T-helper 17 cell (primary cell): ENCODE measurements around the gene INTS6L. TPM values are rescaled to one million over a fixed set of nuclear protein-coding genes. Genes with fewer than 3 reads are reported as not detected.

Source experiments
- ATAC-seq: fragments of 150-1000 bp; cut with Tn5 transposase; 2 replicates; pipeline ENCODE4 v1.10.0; 2021; ENCODE audit warnings: mild to moderate bottlenecking, moderate library complexity
- DNase-seq, 3 donors: peaks; one replicate each; pipeline versions ENCODE4 v3.0.0 to v3.0.0-alpha.2; 2020 to 2021
- H3K9me3 ChIP-seq: one replicate; pipeline ENCODE4 v1.7.0; 2013; ENCODE audit warnings: low read length, mild to moderate bottlenecking; ENCODE audit not compliant: control insufficient read depth, poor library complexity, severe bottlenecking
- H3K27ac Mint-ChIP-seq: one replicate; pipeline ENCODE4 v1.8.0; 2022; ENCODE audit warnings: mild to moderate bottlenecking, moderate library complexity, mixed read lengths
- H3K27me3 Mint-ChIP-seq: one replicate; pipeline ENCODE4 v1.8.0; 2022; ENCODE audit warnings: mixed read lengths
- H3K36me3 Mint-ChIP-seq: one replicate; pipeline ENCODE4 v1.8.0; 2022; ENCODE audit warnings: low read depth, mixed read lengths
- H3K4me1 Mint-ChIP-seq: one replicate; pipeline ENCODE4 v1.8.0; 2022; ENCODE audit warnings: mild to moderate bottlenecking, mixed read lengths
- H3K4me3 Mint-ChIP-seq: one replicate; pipeline ENCODE4 v1.8.0; 2022; ENCODE audit warnings: mild to moderate bottlenecking, moderate library complexity, mixed read lengths
- total RNA-seq, 4 donors: library from RNA in 2 of 4; stranded (reverse) in 2 of 4; gene quantifications; one replicate each; pipeline ENCODE4 v1.2.3 and lab custom pipeline; 2022 to 2026

The INTS6L gene
- total RNA-seq, 2 donors from 2014 or later, result 20.2 to 29.8 TPM

DNA sequence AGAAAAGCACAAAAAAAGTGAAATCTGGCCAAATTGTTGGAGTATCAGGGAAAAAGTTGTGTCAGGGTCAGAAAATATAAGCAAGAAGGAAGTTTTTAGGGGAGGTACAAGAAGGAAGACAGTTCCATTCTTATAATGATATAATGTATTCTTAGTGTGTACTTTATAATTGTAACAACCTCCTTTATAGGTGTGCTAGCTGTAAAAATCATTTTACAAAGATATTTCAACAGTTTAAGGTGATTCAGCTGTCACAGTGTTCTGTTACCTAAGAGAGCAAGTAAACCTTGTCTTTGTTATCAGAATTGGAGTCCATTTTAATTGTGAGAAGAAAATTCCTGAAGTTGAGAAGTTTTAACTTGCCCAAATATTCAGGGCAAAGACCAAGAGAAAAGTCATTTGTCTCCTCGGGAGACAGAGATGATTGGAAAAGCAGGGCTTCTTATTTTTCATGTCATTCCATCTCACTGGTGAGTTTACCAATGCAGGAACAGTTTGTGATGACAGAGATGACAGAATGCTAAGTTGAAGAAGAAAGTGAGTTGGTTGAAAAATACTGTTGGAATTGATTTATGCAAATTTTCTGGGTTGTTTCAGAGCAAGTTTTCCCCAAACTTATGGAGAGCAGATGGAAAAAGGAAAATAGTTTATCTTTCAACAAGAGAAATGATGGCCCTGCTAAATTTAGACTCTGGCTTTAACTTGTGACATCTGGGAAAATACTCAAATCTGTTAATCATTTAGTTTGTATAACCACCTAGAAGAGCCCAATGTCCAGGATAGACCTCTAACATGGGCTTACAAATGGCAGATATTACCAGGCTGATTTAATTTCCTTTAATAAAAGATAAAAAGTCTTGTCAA lies 14.8 kb downstream of the INTS6L start:
- Mint-ChIP-seq H3K4me3 (no peak overlapping the region), H3K27me3 (no peaks in the 10 kb centered on the region), H3K4me1 (peaks cover 20% of the 10 kb centered on the region), H3K27ac (peak overlapping the region; percentile 53), H3K36me3 (peaks cover 4% of the 10 kb centered on the region)
- ATAC-seq, result no peak
- no peak for DNase-seq
- H3K9me3 ChIP-seq, result no peaks in the 10 kb centered on the region

GRCh38 chrX:135536877-135537276 lies 16.4 kb downstream of the INTS6L start:
- no peak overlapping the region for H3K27ac Mint-ChIP-seq
- H3K4me3 Mint-ChIP-seq, result peak overlapping the region; percentile 41
- H3K9me3 ChIP-seq, result no peaks in the 10 kb centered on the region
- no peaks in the 10 kb centered on the region for H3K27me3 Mint-ChIP-seq
- H3K4me1 Mint-ChIP-seq, result peaks cover 12% of the 10 kb centered on the region
- ATAC-seq (peak; percentile 57), DNase-seq (no peak)
- no peaks in the 10 kb centered on the region for H3K36me3 Mint-ChIP-seq

DNA sequence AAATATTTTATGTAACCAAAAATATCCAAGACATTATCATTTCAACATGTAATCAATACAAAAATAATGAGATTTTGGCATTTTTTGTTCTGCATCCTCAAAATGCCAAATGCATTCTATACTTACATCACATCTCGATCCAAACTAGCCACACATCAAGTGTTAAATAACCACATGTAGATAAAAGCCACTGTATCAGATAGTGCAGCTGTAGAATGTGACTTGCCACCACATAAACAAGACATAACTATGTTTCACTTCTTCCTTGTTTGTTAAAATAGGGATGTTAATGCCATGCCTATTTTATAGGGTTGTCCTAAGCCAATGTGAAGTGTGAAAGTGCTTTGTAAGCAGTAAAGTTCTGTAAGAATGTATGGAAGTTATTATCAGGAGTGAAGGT lies 20.9 kb downstream of the INTS6L start:
- ATAC-seq, result no peak
- no peaks in the 10 kb centered on the region for H3K27me3 Mint-ChIP-seq
- DNase-seq, result no peak
- peaks cover 2% of the 10 kb centered on the region for H3K36me3 Mint-ChIP-seq
- H3K27ac Mint-ChIP-seq, result no peak overlapping the region
- H3K4me1 Mint-ChIP-seq, result peaks cover 27% of the 10 kb centered on the region
- no peaks in the 10 kb centered on the region for H3K9me3 ChIP-seq
- no peak overlapping the region for H3K4me3 Mint-ChIP-seq

GRCh38 chrX:135543172-135543571 lies 22.7 kb downstream of the INTS6L start:
- no peak for DNase-seq
- H3K9me3 ChIP-seq, result no peaks in the 10 kb centered on the region
- no peak for ATAC-seq
- H3K27me3 Mint-ChIP-seq, result no peaks in the 10 kb centered on the region
- H3K4me3 Mint-ChIP-seq, result no peak overlapping the region
- H3K4me1 Mint-ChIP-seq, result peaks cover 21% of the 10 kb centered on the region
- peaks cover 4% of the 10 kb centered on the region for H3K36me3 Mint-ChIP-seq
- H3K27ac Mint-ChIP-seq, result peak overlapping the region; percentile 54

DNA sequence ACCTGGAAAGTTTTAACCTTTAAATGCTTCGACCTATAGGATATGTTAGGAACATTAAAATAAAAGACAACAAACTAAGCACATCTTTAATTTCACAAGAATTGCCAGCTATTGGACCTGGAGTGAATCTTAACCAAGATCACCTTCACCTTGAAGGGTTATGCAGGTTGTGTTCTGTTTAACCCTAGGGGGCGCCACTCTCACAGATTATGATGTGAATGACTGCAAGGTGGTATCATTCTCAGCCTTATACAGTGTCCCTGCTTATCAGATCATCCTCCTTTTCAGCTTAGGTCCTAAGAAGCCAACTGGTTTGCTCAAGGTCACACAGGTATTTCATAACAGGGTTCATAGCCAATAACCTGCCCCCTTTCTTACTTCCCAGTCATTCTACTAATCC lies 23.5 kb downstream of the INTS6L start:
- H3K36me3 Mint-ChIP-seq, result peaks cover 4% of the 10 kb centered on the region
- no peaks in the 10 kb centered on the region for H3K9me3 ChIP-seq
- peaks cover 21% of the 10 kb centered on the region for H3K4me1 Mint-ChIP-seq
- DNase-seq (no peak), ATAC-seq (peak; percentile 57)
- no peaks in the 10 kb centered on the region for H3K27me3 Mint-ChIP-seq
- no peak overlapping the region for H3K27ac Mint-ChIP-seq
- H3K4me3 Mint-ChIP-seq, result no peak overlapping the region

DNA sequence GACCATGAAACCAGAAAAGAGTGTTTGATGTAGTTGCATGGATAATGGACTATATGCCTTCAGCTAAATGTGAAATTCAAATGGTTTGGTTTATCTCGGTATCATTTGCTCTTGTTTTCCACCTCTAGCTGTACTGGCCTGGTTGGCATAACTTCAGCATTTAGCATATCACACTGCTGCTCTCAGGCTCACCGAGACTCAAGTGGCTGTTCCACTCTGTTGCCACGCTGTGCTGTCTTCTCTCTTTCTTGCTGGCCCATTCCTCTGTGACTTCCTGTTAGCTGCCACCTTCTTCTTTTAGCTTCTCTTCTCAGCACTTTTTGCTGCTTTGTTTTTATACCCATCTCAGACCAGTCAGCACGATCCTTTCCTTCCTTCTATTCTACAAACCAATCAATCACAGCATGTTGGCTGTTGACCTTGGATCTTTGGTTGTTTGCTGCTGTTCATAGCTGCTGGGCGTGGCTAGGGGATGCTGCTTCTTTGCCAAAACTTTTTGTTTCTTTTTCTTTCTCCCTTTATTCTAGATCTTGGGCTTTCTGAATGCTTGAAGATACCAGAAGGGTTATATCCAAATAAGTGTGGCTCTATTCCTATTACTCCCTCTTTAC lies 24.0 kb downstream of the INTS6L start:
- no peak for DNase-seq

GRCh38 chrX:135547767-135548166 lies 27.3 kb downstream of the INTS6L start:
- H3K4me1 Mint-ChIP-seq, result peaks cover 17% of the 10 kb centered on the region
- H3K27ac Mint-ChIP-seq, result no peak overlapping the region
- H3K27me3 Mint-ChIP-seq, result no peaks in the 10 kb centered on the region
- H3K9me3 ChIP-seq, result no peaks in the 10 kb centered on the region
- no peak for ATAC-seq
- H3K36me3 Mint-ChIP-seq, result peaks cover 4% of the 10 kb centered on the region
- DNase-seq, result no peak
- H3K4me3 Mint-ChIP-seq, result no peak overlapping the region

More for the DNA sequence above, 24.0 kb downstream of the INTS6L start:
- peak; percentile 40 for ATAC-seq
- H3K27me3 Mint-ChIP-seq, result no peaks in the 10 kb centered on the region
- H3K36me3 Mint-ChIP-seq, result peaks cover 4% of the 10 kb centered on the region
- H3K27ac Mint-ChIP-seq, result no peak overlapping the region
- H3K4me3 Mint-ChIP-seq, result peak overlapping the region; percentile 64
- H3K9me3 ChIP-seq, result no peaks in the 10 kb centered on the region
- H3K4me1 Mint-ChIP-seq, result peaks cover 18% of the 10 kb centered on the region

DNA sequence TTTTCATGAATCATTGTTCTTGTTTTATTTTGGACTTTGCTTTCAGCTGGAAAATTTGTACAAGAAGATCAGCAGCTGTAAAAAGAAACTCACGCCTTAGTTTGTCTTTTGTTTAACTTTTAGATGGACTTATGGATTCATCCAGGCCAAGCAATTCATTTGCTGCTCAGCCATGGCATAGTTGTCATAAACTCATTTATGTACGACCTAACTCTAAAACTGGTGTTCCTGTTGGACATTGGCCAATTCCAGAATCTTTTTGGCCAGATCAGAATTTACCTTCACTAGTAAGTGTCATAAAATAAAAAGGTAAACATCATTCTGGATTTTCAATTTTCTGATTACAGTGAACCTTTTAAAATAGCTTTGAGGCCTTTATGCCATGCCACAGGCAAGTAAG lies 29.1 kb downstream of the INTS6L start:
- Mint-ChIP-seq H3K27me3 (no peaks in the 10 kb centered on the region), H3K4me1 (peaks cover 8% of the 10 kb centered on the region), H3K36me3 (peaks cover 3% of the 10 kb centered on the region), H3K4me3 (no peak overlapping the region), H3K27ac (no peak overlapping the region)
- no peak for DNase-seq
- no peak for ATAC-seq
- H3K9me3 ChIP-seq, result no peaks in the 10 kb centered on the region

DNA sequence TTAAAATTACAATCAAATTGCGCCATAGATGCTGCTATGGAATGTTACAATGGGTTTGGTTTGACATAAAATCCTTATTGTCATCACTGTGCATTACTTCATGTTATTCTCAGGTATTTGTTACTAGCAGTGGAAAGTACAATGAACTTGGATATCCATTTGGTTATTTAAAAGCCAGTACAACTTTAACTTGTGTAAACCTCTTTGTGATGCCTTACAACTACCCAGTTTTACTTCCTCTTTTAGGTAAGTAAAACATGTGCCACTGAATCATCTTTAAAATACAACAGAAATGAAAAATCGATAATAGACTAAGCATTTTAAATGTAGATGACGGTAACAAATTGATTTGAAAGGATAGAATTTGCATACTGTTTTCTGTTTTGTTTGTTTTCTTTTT lies 35.6 kb downstream of the INTS6L start:
- no peaks in the 10 kb centered on the region for H3K9me3 ChIP-seq
- ATAC-seq, result no peak
- Mint-ChIP-seq H3K4me3 (no peak overlapping the region), H3K4me1 (peaks cover 4% of the 10 kb centered on the region), H3K36me3 (peaks cover 4% of the 10 kb centered on the region), H3K27me3 (no peaks in the 10 kb centered on the region), H3K27ac (no peak overlapping the region)
- no peak for DNase-seq

GRCh38 chrX:135557344-135557743 lies 36.9 kb downstream of the INTS6L start:
- Mint-ChIP-seq H3K4me1 (peaks cover 4% of the 10 kb centered on the region), H3K27ac (no peak overlapping the region), H3K36me3 (peaks cover 6% of the 10 kb centered on the region), H3K27me3 (no peaks in the 10 kb centered on the region), H3K4me3 (no peak overlapping the region)
- H3K9me3 ChIP-seq, result no peaks in the 10 kb centered on the region
- ATAC-seq, result no peak
- DNase-seq, result no peak

DNA sequence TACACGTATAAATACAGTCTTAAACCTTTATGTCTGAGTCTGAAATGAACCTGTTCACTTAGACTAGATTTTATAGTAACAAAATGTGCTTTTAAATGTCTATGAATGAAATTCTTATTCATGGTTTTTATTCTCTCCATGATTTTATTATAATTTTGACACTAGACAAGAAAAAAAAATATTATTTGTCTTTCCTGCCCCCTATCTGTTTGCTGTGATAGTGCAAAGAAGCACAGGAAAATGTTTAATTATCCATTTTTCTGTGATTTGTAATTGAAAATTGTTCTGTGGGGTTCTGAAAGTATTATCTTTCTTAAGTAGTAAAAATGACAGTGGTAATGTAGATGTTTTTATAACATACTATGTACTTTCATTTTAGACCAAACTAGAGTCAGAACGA lies 52.0 kb downstream of the INTS6L start:
- no peak for DNase-seq
- Mint-ChIP-seq H3K27ac (no peak overlapping the region), H3K27me3 (no peaks in the 10 kb centered on the region)

GRCh38 chrX:135581496-135581895 lies 61.0 kb downstream of the INTS6L start:
- ATAC-seq (no peak), DNase-seq (no peak)
- no peaks in the 10 kb centered on the region for H3K9me3 ChIP-seq
- peaks cover 12% of the 10 kb centered on the region for H3K36me3 Mint-ChIP-seq
- H3K4me3 Mint-ChIP-seq, result no peak overlapping the region
- no peaks in the 10 kb centered on the region for H3K27me3 Mint-ChIP-seq
- no peaks in the 10 kb centered on the region for H3K4me1 Mint-ChIP-seq
- no peak overlapping the region for H3K27ac Mint-ChIP-seq

More for the DNA sequence above, 52.0 kb downstream of the INTS6L start:
- H3K9me3 ChIP-seq, result no peaks in the 10 kb centered on the region
- ATAC-seq, result no peak
- H3K4me3 Mint-ChIP-seq, result no peak overlapping the region
- peaks cover 4% of the 10 kb centered on the region for H3K36me3 Mint-ChIP-seq
- H3K4me1 Mint-ChIP-seq, result no peaks in the 10 kb centered on the region

GRCh38 chrX:135585153-135585552 lies 64.7 kb downstream of the INTS6L start:
- Mint-ChIP-seq H3K27ac (no peak overlapping the region), H3K4me3 (no peak overlapping the region), H3K27me3 (peaks cover under 1% of the 10 kb centered on the region), H3K36me3 (peaks cover 2% of the 10 kb centered on the region), H3K4me1 (no peaks in the 10 kb centered on the region)
- DNase-seq, result no peak
- H3K9me3 ChIP-seq, result no peaks in the 10 kb centered on the region
- ATAC-seq, result no peak

GRCh38 chrX:135591871-135592270 lies 71.4 kb downstream of the INTS6L start:
- no peak for ATAC-seq
- no peak for DNase-seq
- Mint-ChIP-seq H3K4me1 (peaks cover 3% of the 10 kb centered on the region), H3K27ac (no peak overlapping the region), H3K36me3 (no peaks in the 10 kb centered on the region), H3K27me3 (peaks cover 12% of the 10 kb centered on the region), H3K4me3 (no peak overlapping the region)
- H3K9me3 ChIP-seq, result no peaks in the 10 kb centered on the region
